HepG2 (cell line): Measurements from ENCODE around the gene FAM83F.

ENCODE experiments used
- CEBPG ChIP-seq: IDR thresholded peaks from 2 replicates; pipeline ENCODE4 v1.6.1; 2016
- CREM ChIP-seq, 2 experiments: sonication (generic) in 1 of 2; formaldehyde crosslinking in 1 of 2; IDR thresholded peaks; 2 replicates each; pipeline versions ENCODE4 v1.4.0 to v1.6.1; 2016 to 2020; ENCODE audit warnings: antibody characterized with exemption in 1 of 2, mild to moderate bottlenecking in 1 of 2, missing genetic modification reagents in 1 of 2
- HNRNPL ChIP-seq: fragments of 200-400 bp; formaldehyde crosslinking; IDR thresholded peaks from 2 replicates; pipeline ENCODE4 v1.6.1; 2017; ENCODE audit warnings: mild to moderate bottlenecking, low read depth, low read length
- JUND ChIP-seq: sonication (generic); formaldehyde crosslinking; IDR thresholded peaks from 2 replicates; pipeline ENCODE4 v1.8.0; 2022; ENCODE audit warnings: mild to moderate bottlenecking, missing genetic modification reagents
- KDM1A ChIP-seq: IDR thresholded peaks from 2 replicates; pipeline ENCODE4 v1.6.1; 2016; ENCODE audit warnings: missing compliant biosample characterization
- MXD4 ChIP-seq: IDR thresholded peaks from 2 replicates; pipeline ENCODE4 v1.6.1; 2016; ENCODE audit warnings: mild to moderate bottlenecking, missing biosample characterization, missing genetic modification reagents
- MYC ChIP-seq: sonication (generic); formaldehyde crosslinking; IDR thresholded peaks from 2 replicates; pipeline ENCODE4 v1.9.0; 2021; ENCODE audit warnings: missing genetic modification reagents, borderline replicate concordance
- POLR2A ChIP-seq, 2 experiments: IDR thresholded peaks; 2 replicates each; pipeline ENCODE4 v1.6.1; 2011; ENCODE audit warnings: low read depth in 2 of 2, low read length in 2 of 2, mild to moderate bottlenecking in 1 of 2, moderate library complexity in 1 of 2; ENCODE audit not compliant: insufficient read depth in 1 of 2
- POLR2AphosphoS2 ChIP-seq: IDR thresholded peaks from 2 replicates; pipeline ENCODE4 v1.6.1; 2011; ENCODE audit warnings: low read depth, low read length, improper control_type of control experiment
- SNRNP70 ChIP-seq: fragments of 200-400 bp; formaldehyde crosslinking; IDR thresholded peaks from 2 replicates; pipeline ENCODE4 v1.6.1; 2017; ENCODE audit warnings: mild to moderate bottlenecking, low read depth, low read length, moderate library complexity
- YY1 ChIP-seq: IDR thresholded peaks from 2 replicates; pipeline ENCODE4 v1.6.1; 2011; ENCODE audit warnings: low read length, low read depth, moderate library complexity, mild to moderate bottlenecking; ENCODE audit not compliant: insufficient read depth, insufficient replicate concordance
- TF ChIP-seq, protein P1 (sequence below): sonication (generic); formaldehyde crosslinking; IDR thresholded peaks from 2 replicates; pipeline ENCODE4 v1.5.0; 2020; ENCODE audit warnings: mild to moderate bottlenecking, missing genetic modification reagents, moderate library complexity
- TF ChIP-seq, protein P2 (sequence below): sonication (generic); formaldehyde crosslinking; IDR thresholded peaks from 2 replicates; pipeline ENCODE4 v1.4.0; 2020; ENCODE audit warnings: missing genetic modification reagents
- TF ChIP-seq, protein P3 (sequence below), 2 experiments: fragments of 450-650 bp in 1 of 2; sonication (generic) in 1 of 2; formaldehyde crosslinking; IDR thresholded peaks; 2 replicates each; pipeline versions ENCODE4 v1.5.0 to v1.8.0; 2020 to 2022; ENCODE audit warnings: mild to moderate bottlenecking in 1 of 2, missing genetic modification reagents in 1 of 2

DNA sequence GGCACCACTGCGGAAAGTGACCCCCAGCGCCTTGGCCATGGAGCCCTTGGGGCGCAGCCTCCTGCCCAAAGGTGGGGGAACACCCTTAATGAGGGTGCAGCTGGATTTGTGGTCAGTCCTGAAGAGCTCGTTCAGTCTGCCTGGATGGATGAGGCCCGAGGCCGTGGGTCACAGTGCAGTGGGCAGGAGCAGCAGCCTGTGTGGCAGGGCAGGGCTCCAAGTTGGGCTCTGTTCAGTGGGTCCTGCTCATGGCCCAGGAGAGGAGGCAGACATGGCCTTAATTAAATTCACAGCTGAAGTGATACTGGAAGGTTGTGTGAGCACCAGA lies 33.3 kb downstream of the FAM83F start:
- TF ChIP-seq, protein P1, sequence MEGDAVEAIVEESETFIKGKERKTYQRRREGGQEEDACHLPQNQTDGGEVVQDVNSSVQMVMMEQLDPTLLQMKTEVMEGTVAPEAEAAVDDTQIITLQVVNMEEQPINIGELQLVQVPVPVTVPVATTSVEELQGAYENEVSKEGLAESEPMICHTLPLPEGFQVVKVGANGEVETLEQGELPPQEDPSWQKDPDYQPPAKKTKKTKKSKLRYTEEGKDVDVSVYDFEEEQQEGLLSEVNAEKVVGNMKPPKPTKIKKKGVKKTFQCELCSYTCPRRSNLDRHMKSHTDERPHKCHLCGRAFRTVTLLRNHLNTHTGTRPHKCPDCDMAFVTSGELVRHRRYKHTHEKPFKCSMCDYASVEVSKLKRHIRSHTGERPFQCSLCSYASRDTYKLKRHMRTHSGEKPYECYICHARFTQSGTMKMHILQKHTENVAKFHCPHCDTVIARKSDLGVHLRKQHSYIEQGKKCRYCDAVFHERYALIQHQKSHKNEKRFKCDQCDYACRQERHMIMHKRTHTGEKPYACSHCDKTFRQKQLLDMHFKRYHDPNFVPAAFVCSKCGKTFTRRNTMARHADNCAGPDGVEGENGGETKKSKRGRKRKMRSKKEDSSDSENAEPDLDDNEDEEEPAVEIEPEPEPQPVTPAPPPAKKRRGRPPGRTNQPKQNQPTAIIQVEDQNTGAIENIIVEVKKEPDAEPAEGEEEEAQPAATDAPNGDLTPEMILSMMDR (CRISPR knock-in tag) = no peak
- TF ChIP-seq MYC (CRISPR knock-in tag) (no peak), CEBPG (CRISPR knock-in tag) (no peak), POLR2A (IDR thresholded peaks at IDR 0.05; ENCODE audit: insufficient read depth in 1 of 2, low read depth in 2 of 2, low read length in 2 of 2) (no peak), CREM (IDR thresholded peaks at IDR 0.05) (no peak), CREM (CRISPR knock-in tag; IDR thresholded peaks at IDR 0.05) (no peak), SNRNP70 (no peak), KDM1A (CRISPR knock-in tag) (no peak), JUND (no peak), POLR2AphosphoS2 (no peak), HNRNPL (no peak), MXD4 (CRISPR knock-in tag) (no peak), YY1 (no peak)
- TF ChIP-seq, protein P2, sequence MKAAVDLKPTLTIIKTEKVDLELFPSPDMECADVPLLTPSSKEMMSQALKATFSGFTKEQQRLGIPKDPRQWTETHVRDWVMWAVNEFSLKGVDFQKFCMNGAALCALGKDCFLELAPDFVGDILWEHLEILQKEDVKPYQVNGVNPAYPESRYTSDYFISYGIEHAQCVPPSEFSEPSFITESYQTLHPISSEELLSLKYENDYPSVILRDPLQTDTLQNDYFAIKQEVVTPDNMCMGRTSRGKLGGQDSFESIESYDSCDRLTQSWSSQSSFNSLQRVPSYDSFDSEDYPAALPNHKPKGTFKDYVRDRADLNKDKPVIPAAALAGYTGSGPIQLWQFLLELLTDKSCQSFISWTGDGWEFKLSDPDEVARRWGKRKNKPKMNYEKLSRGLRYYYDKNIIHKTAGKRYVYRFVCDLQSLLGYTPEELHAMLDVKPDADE (CRISPR knock-in tag) = no peak
- TF ChIP-seq, protein P3, sequence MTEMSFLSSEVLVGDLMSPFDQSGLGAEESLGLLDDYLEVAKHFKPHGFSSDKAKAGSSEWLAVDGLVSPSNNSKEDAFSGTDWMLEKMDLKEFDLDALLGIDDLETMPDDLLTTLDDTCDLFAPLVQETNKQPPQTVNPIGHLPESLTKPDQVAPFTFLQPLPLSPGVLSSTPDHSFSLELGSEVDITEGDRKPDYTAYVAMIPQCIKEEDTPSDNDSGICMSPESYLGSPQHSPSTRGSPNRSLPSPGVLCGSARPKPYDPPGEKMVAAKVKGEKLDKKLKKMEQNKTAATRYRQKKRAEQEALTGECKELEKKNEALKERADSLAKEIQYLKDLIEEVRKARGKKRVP (CRISPR knock-in tag; IDR thresholded peaks at IDR 0.05) = no peak
